A549 (cell line): ENCODE measurements around the gene OR13G1.

Experiments used
- CTCF ChIP-seq: fragments of >200 bp; sonication (Bioruptor Twin); formaldehyde crosslinking; IDR thresholded peaks from 3 replicates; pipeline ENCODE4 v1.5.1; 2016
- KDM5A ChIP-seq: fragments of 200-600 bp; sonication (generic); IDR thresholded peaks from 2 replicates; pipeline ENCODE4 v1.6.1; 2016; ENCODE audit warnings: antibody characterized with exemption, mild to moderate bottlenecking
- PBX3 ChIP-seq: IDR thresholded peaks from 2 replicates; pipeline ENCODE4 v1.6.1; 2012
- POLR2A ChIP-seq: IDR thresholded peaks from 2 replicates; pipeline ENCODE4 v1.6.1; 2012; ENCODE audit warnings: mild to moderate bottlenecking, low read length
- RNF2 ChIP-seq: fragments of 200-600 bp; sonication (generic); IDR thresholded peaks from 2 replicates; pipeline ENCODE4 v1.6.1; 2016; ENCODE audit warnings: low read depth, mild to moderate bottlenecking, antibody characterized with exemption, moderate library complexity, borderline replicate concordance
- USF2 ChIP-seq: fragments of 450-650 bp; IDR thresholded peaks from 2 replicates; pipeline ENCODE4 v1.6.1; 2014; ENCODE audit warnings: antibody characterized with exemption

GRCh38 chr1:247669225-247669624, 10.3 kb downstream of the OR13G1 start:
- TF ChIP-seq CTCF (no peak), PBX3 (no peak), RNF2 (no peak), KDM5A (no peak), USF2 (no peak), POLR2A (no peak)
